Activated naive CD4-positive, alpha-beta T cell (primary cell): ENCODE data around the gene LEFTY1.
A peak's percentile ranks its signal among the peaks of the same experiment; 100 is the strongest.

ENCODE experiments used
- DNase-seq, 4 experiments: peaks; one replicate each; lab custom pipeline; 2025; lab: John Stamatoyannopoulos, UW

The LEFTY1 gene

GRCh38 chr1:225915538-225915991 lies 26.6 kb upstream of the LEFTY1 start:
- no peak for DNase-seq

GRCh38 chr1:225914947-225915346 lies 26.0 kb upstream of the LEFTY1 start:
- no peak for DNase-seq

GRCh38 chr1:225914391-225914790 lies 25.4 kb upstream of the LEFTY1 start:
- DNase-seq: no peak

GRCh38 chr1:225911191-225912130 lies 22.5 kb upstream of the LEFTY1 start:
- peak; percentile 34 to 70 (median 58) for DNase-seq

GRCh38 chr1:225909477-225909876 lies 20.5 kb upstream of the LEFTY1 start:
- DNase-seq: no peak

GRCh38 chr1:225908773-225909172 lies 19.8 kb upstream of the LEFTY1 start:
- DNase-seq: no peak

GRCh38 chr1:225908013-225908640 lies 19.2 kb upstream of the LEFTY1 start:
- no peak for DNase-seq

GRCh38 chr1:225907341-225907740 lies 18.4 kb upstream of the LEFTY1 start:
- DNase-seq: no peak

GRCh38 chr1:225906467-225906866 lies 17.5 kb upstream of the LEFTY1 start:
- no peak for DNase-seq

- no peak for DNase-seq
Observed at GRCh38 chr1:225903623-225904022, 14.7 kb upstream of the LEFTY1 start.

- DNase-seq: no peak
Observed at GRCh38 chr1:225899044-225899925, 10.3 kb upstream of the LEFTY1 start.

- peak in 2 of 4 experiments; percentile 27 to 36 for DNase-seq
Observed at GRCh38 chr1:225897595-225898514, 8.9 kb upstream of the LEFTY1 start.

- peak in 2 of 4 experiments; percentile 18 to 46 for DNase-seq
Observed at GRCh38 chr1:225896937-225897549, 8.1 kb upstream of the LEFTY1 start.

GRCh38 chr1:225896494-225896893 lies 7.5 kb upstream of the LEFTY1 start:
- DNase-seq: no peak

- no peak for DNase-seq
Observed at GRCh38 chr1:225892307-225892706, 3.4 kb upstream of the LEFTY1 start.

GRCh38 chr1:225891229-225891972 lies 2.5 kb upstream of the LEFTY1 start:
- DNase-seq: no peak

- no peak for DNase-seq
Observed at GRCh38 chr1:225890346-225891228, 1.6 kb upstream of the LEFTY1 start.

- DNase-seq: no peak
Observed at GRCh38 chr1:225889743-225890142, 797 bp upstream of the LEFTY1 start.
